HEK293 (cell line): ENCODE data around the gene TOMM5.

Source experiments
- CTCF ChIA-PET: fragments of 350-600 bp; formaldehyde crosslinking; extraction: SDS; loops from one replicate; lab custom pipeline; 2021; ENCODE audit warnings: antibody characterized with exemption; lab: Yijun Ruan, JAX
- POLR2A ChIA-PET: fragments of 300-600 bp; formaldehyde crosslinking; extraction: SDS; loops from one replicate; lab custom pipeline; 2020; ENCODE audit warnings: antibody characterized with exemption, inconsistent platforms; lab: Yijun Ruan, JAX
- H3K27ac ChIP-seq: fragments of 200-500 bp; sonication (Bioruptor generic); 2 replicates; pipeline ENCODE4 v1.5.1; 2014; ENCODE audit warnings: low read depth, low read length, control low read depth, inconsistent platforms; ENCODE audit errors: extremely low read depth
- H3K36me3 ChIP-seq, 2 experiments: fragments of 200-500 bp in 1 of 2; sonication (Bioruptor generic) in 1 of 2; 1 replicate in 1 of 2; 2 replicates in 1 of 2; pipeline ENCODE4 v1.5.1; 2014 to 2017; ENCODE audit warnings: inconsistent platforms in 2 of 2, low read length in 2 of 2; ENCODE audit not compliant: control insufficient read depth in 2 of 2, insufficient read depth in 1 of 2
- H3K4me1 ChIP-seq: fragments of 200-500 bp; sonication (Bioruptor generic); 2 replicates; pipeline ENCODE4 v1.5.1; 2014; ENCODE audit warnings: mild to moderate bottlenecking, low read length, inconsistent platforms; ENCODE audit not compliant: control insufficient read depth, insufficient read depth
- H3K4me3 ChIP-seq: 2 replicates; pipeline ENCODE4 v1.5.1; 2011; ENCODE audit warnings: low read depth, mild to moderate bottlenecking, control low read depth, low read length, moderate library complexity
- H3K9me3 ChIP-seq: fragments of 200-500 bp; sonication (Bioruptor generic); 2 replicates; pipeline ENCODE4 v1.5.1; 2014; ENCODE audit warnings: low read depth, low read length, inconsistent platforms; ENCODE audit not compliant: control insufficient read depth, insufficient read depth
- FEZF1 ChIP-seq: fragments of 450-650 bp; formaldehyde crosslinking; IDR thresholded peaks from 2 replicates; pipeline ENCODE4 v1.5.1; 2016; ENCODE audit warnings: missing biosample characterization, missing genetic modification characterization
- HIC1 ChIP-seq: fragments of 450-650 bp; formaldehyde crosslinking; IDR thresholded peaks from 2 replicates; pipeline ENCODE4 v1.5.1; 2016; ENCODE audit warnings: missing biosample characterization, missing genetic modification characterization
- KLF17 ChIP-seq: fragments of 450-650 bp; formaldehyde crosslinking; IDR thresholded peaks from 2 replicates; pipeline ENCODE4 v1.5.1; 2016; ENCODE audit warnings: missing biosample characterization, missing genetic modification characterization
- KLF7 ChIP-seq: fragments of 450-650 bp; formaldehyde crosslinking; IDR thresholded peaks from 2 replicates; pipeline ENCODE4 v1.5.1; 2016; ENCODE audit warnings: missing biosample characterization, missing genetic modification characterization, borderline replicate concordance
- PATZ1 ChIP-seq: fragments of 450-650 bp; formaldehyde crosslinking; IDR thresholded peaks from 2 replicates; pipeline ENCODE4 v1.5.1; 2016; ENCODE audit warnings: missing biosample characterization, missing genetic modification characterization
- SCRT1 ChIP-seq: fragments of 450-650 bp; formaldehyde crosslinking; IDR thresholded peaks from 2 replicates; pipeline ENCODE4 v1.5.1; 2016; ENCODE audit warnings: missing biosample characterization, missing genetic modification characterization, borderline replicate concordance
- SP3 ChIP-seq: fragments of 450-650 bp; formaldehyde crosslinking; IDR thresholded peaks from 2 replicates; pipeline ENCODE4 v1.5.1; 2016; ENCODE audit warnings: missing biosample characterization, missing genetic modification characterization
- ZBTB1 ChIP-seq: fragments of 450-650 bp; formaldehyde crosslinking; IDR thresholded peaks from 2 replicates; pipeline ENCODE4 v1.5.1; 2016; ENCODE audit warnings: missing biosample characterization, missing genetic modification characterization
- ZBTB10 ChIP-seq: fragments of 450-650 bp; formaldehyde crosslinking; IDR thresholded peaks from 2 replicates; pipeline ENCODE4 v1.5.1; 2016; ENCODE audit warnings: missing biosample characterization, missing genetic modification characterization
- ZBTB20 ChIP-seq: fragments of 450-650 bp; formaldehyde crosslinking; IDR thresholded peaks from 2 replicates; pipeline ENCODE4 v1.5.1; 2016; ENCODE audit warnings: missing biosample characterization, missing genetic modification characterization
- ZBTB48 ChIP-seq: fragments of 450-650 bp; formaldehyde crosslinking; IDR thresholded peaks from 2 replicates; pipeline ENCODE4 v1.5.1; 2016; ENCODE audit warnings: missing biosample characterization, missing genetic modification characterization
- ZNF18 ChIP-seq: fragments of 450-650 bp; formaldehyde crosslinking; IDR thresholded peaks from 2 replicates; pipeline ENCODE4 v1.5.1; 2016; ENCODE audit warnings: missing biosample characterization, missing genetic modification characterization
- ZNF248 ChIP-seq: fragments of 450-650 bp; formaldehyde crosslinking; IDR thresholded peaks from 2 replicates; pipeline ENCODE4 v1.5.1; 2017; ENCODE audit warnings: missing biosample characterization, missing genetic modification characterization
- ZNF580 ChIP-seq: fragments of 450-650 bp; formaldehyde crosslinking; IDR thresholded peaks from 2 replicates; pipeline ENCODE4 v1.5.1; 2016; ENCODE audit warnings: missing biosample characterization, missing genetic modification characterization
- ZNF585B ChIP-seq: fragments of 450-650 bp; formaldehyde crosslinking; IDR thresholded peaks from 2 replicates; pipeline ENCODE4 v1.5.1; 2016; ENCODE audit warnings: missing biosample characterization, missing genetic modification characterization
- ZNF596 ChIP-seq: fragments of 450-650 bp; IDR thresholded peaks from 2 replicates; pipeline ENCODE4 v1.5.0; 2018; ENCODE audit warnings: missing biosample characterization, mild to moderate bottlenecking, missing genetic modification characterization, moderate library complexity
- ZNF645 ChIP-seq: fragments of 450-650 bp; formaldehyde crosslinking; IDR thresholded peaks from 2 replicates; pipeline ENCODE4; 2016; ENCODE audit warnings: missing biosample characterization, missing genetic modification characterization
- ZNF658 ChIP-seq: fragments of 450-650 bp; formaldehyde crosslinking; IDR thresholded peaks from 2 replicates; pipeline ENCODE4; 2016; ENCODE audit warnings: missing biosample characterization, missing genetic modification characterization
- ZNF677 ChIP-seq: fragments of 450-650 bp; IDR thresholded peaks from 2 replicates; pipeline ENCODE4 v1.5.0; 2018; ENCODE audit warnings: missing biosample characterization, mild to moderate bottlenecking, missing genetic modification characterization, moderate library complexity

TOMM5 gene

GRCh38 chr9:37547328-37547878 lies 45.0 kb downstream of the TOMM5 start:
- H3K9me3 ChIP-seq = no peaks in the 10 kb centered on the region
- H3K4me1 ChIP-seq = no peaks in the 10 kb centered on the region
- H3K4me3 ChIP-seq = no peak overlapping the region
- CTCF ChIA-PET = no interaction called here
- no peak overlapping the region for H3K27ac ChIP-seq
- TF ChIP-seq SCRT1 = no peak
- TF ChIP-seq KLF7 = no peak
- TF ChIP-seq ZNF677 (tag by site-specific recombination) = no peak
- no peak for TF ChIP-seq ZNF580 (tag by site-specific recombination)
- TF ChIP-seq ZBTB10 = no peak
- no peak for TF ChIP-seq ZBTB1 (tag by site-specific recombination)
- TF ChIP-seq KLF17 (tag by site-specific recombination) = no peak
- no peak for TF ChIP-seq ZBTB20 (tag by site-specific recombination)
- no peak for TF ChIP-seq HIC1 (tag by site-specific recombination)
- TF ChIP-seq FEZF1 = no peak
- no peak for TF ChIP-seq ZBTB48
- no peak for TF ChIP-seq ZNF18 (tag by site-specific recombination)
- no peak for TF ChIP-seq ZNF645 (tag by site-specific recombination)
- TF ChIP-seq SP3 (tag by site-specific recombination) = no peak
- no peak for TF ChIP-seq ZNF596 (tag by site-specific recombination)
- TF ChIP-seq PATZ1 = no peak
- no peak for TF ChIP-seq ZNF248 (tag by site-specific recombination)
- no peak for TF ChIP-seq ZNF658 (tag by site-specific recombination)
- TF ChIP-seq ZNF585B (tag by site-specific recombination) = no peak
- no peaks in the 10 kb centered on the region for H3K36me3 ChIP-seq
- POLR2A ChIA-PET = interaction anchor here (1.1 kb wide), 1 partner anchor 62 kb away, joined by 3 read pairs; the partner anchor contains the start of gene POLR1E
